K562 (cell line): ENCODE results near the gene KCND1. TPM values are rescaled to one million over a fixed set of nuclear protein-coding genes. Genes with fewer than 3 reads are reported as not detected.

Experiments
- ATAC-seq: fragments of 200-7000 bp; cut with Tn5 transposase; 3 replicates; pipeline ENCODE4 v1.9.1; 2020; ENCODE audit warnings: moderate library complexity
- BruUV-seq: library from RNA; stranded (reverse); fragments of 400-500 nt; replicated peaks from 2 replicates; lab custom pipeline; 2021; lab: Mats Ljungman, UMichigan
- CTCF ChIA-PET: fragments of 300-600 bp; formaldehyde crosslinking; extraction: SDS; loops from one replicate; lab custom pipeline; 2021; ENCODE audit warnings: low intra/inter-chr PET ratio; lab: Yijun Ruan, JAX
- POLR2A ChIA-PET: fragments of 300-600, 350-650 bp; sonication (Branson Sonifier 250); formaldehyde crosslinking; extraction: SDS; loops from one replicate; lab custom pipeline; 2021; ENCODE audit warnings: antibody characterized with exemption, inconsistent platforms; lab: Yijun Ruan, JAX
- DNase-seq, 4 experiments: peaks; one replicate each; pipeline versions ENCODE4 v3.0.0 to v3.0.0-alpha.2; 2011 to 2018; ENCODE audit warnings: low spot score in 3 of 4, mixed read lengths in 3 of 4; ENCODE audit errors: extremely low read depth in 1 of 4
- FAIRE-seq: peaks from 2 replicates; lab custom pipeline; 2011; peaks lifted over from hg19 to GRCh38; lab: Jason Lieb, UNC
- H2AFZ ChIP-seq: 2 replicates; pipeline ENCODE4 v1.6.0; 2011; ENCODE audit warnings: low read depth, low read length, control low read depth, inconsistent platforms
- H3K27ac ChIP-seq: fragments of 200-600 bp; 3 replicates; pipeline ENCODE4 v1.8.0; 2011; ENCODE audit warnings: low read depth, mild to moderate bottlenecking, control low read depth, inconsistent platforms, low read length, moderate library complexity, mixed read lengths; ENCODE audit errors: extremely low read depth
- H3K27me3 ChIP-seq, 2 experiments: fragments of 300-600 bp in 1 of 2; 2 replicates in 1 of 2; 3 replicates in 1 of 2; pipeline versions ENCODE4 v1.6.0 to v1.8.0; 2011; ENCODE audit warnings: inconsistent platforms in 2 of 2, low read length in 2 of 2, mild to moderate bottlenecking in 1 of 2, mixed read lengths in 1 of 2, moderate library complexity in 1 of 2; ENCODE audit not compliant: control insufficient read depth in 2 of 2, insufficient read depth in 2 of 2
- H3K36me3 ChIP-seq: fragments of 300-600 bp; 3 replicates; pipeline ENCODE4 v1.8.0; 2011; ENCODE audit warnings: mild to moderate bottlenecking, low read length, inconsistent platforms; ENCODE audit not compliant: control insufficient read depth, insufficient read depth
- H3K4me1 ChIP-seq, 2 experiments: fragments of 200-600 bp in 1 of 2; replicated peaks in 1 of 2; 2 replicates in 1 of 2; 3 replicates in 1 of 2; pipeline versions ENCODE4 v1.5.1 to v1.8.0; 2011; ENCODE audit warnings: inconsistent platforms in 2 of 2, low read length in 2 of 2, mild to moderate bottlenecking in 1 of 2, mixed read lengths in 1 of 2, moderate library complexity in 1 of 2; ENCODE audit not compliant: control insufficient read depth in 2 of 2, insufficient read depth in 2 of 2
- H3K4me2 ChIP-seq: 2 replicates; pipeline ENCODE4 v1.6.1; 2011; ENCODE audit warnings: low read length, control low read depth, inconsistent platforms, mixed read lengths; ENCODE audit not compliant: insufficient read depth
- H3K4me3 ChIP-seq: fragments of 200-600 bp; sonication (generic), shearing (Covaris generic); 2 replicates; pipeline ENCODE4 v1.5.1; 2016; ENCODE audit warnings: control low read depth, inconsistent platforms
- H3K79me2 ChIP-seq: fragments of 200-600 bp; 3 replicates; pipeline ENCODE4 v1.8.0; 2011; ENCODE audit warnings: low read length, inconsistent platforms; ENCODE audit not compliant: control insufficient read depth, insufficient read depth
- H3K9ac ChIP-seq, 2 experiments: 2 replicates each; pipeline versions ENCODE4 v1.6.0 to v1.6.1; 2011; ENCODE audit warnings: low read depth in 2 of 2, low read length in 2 of 2, control low read depth in 1 of 2, inconsistent platforms in 1 of 2, mild to moderate bottlenecking in 1 of 2, mixed read lengths in 1 of 2; ENCODE audit not compliant: insufficient read depth in 1 of 2
- H3K9me1 ChIP-seq: one replicate; pipeline ENCODE4 v1.6.0; 2011; ENCODE audit warnings: inconsistent platforms, mild to moderate bottlenecking, low read length, moderate library complexity; ENCODE audit not compliant: control insufficient read depth, insufficient read depth
- H3K9me3 ChIP-seq: replicated peaks from 2 replicates; pipeline ENCODE4 v1.5.1; 2011; ENCODE audit warnings: low read depth, low read length, inconsistent platforms; ENCODE audit not compliant: control insufficient read depth, insufficient read depth
- H4K20me1 ChIP-seq: replicated peaks from 2 replicates; pipeline ENCODE4 v1.6.1; 2011; ENCODE audit warnings: low read length, inconsistent platforms, mixed read lengths; ENCODE audit not compliant: control insufficient read depth, insufficient read depth
- CXXC5 ChIP-seq: fragments of 250-450 bp; sonication (Bioruptor Pico); IDR thresholded peaks from 2 replicates; pipeline ENCODE4 v1.8.0; 2022; ENCODE audit warnings: inconsistent platforms, mild to moderate bottlenecking, moderate library complexity
- DACH1 ChIP-seq: fragments of 450-650 bp; IDR thresholded peaks from 2 replicates; pipeline ENCODE4 v1.6.1; 2018; ENCODE audit not compliant: partially characterized antibody
- DNMT1 ChIP-seq: fragments of 450-650 bp; IDR thresholded peaks from 2 replicates; pipeline ENCODE4 v1.6.1; 2016; ENCODE audit warnings: antibody characterized with exemption, mild to moderate bottlenecking
- EGR1 ChIP-seq: fragments of 450-650 bp; conservative IDR thresholded peaks from 2 replicates; pipeline ENCODE4 v1.6.1; 2017; ENCODE audit warnings: mild to moderate bottlenecking
- FOXO4 ChIP-seq: fragments of 450-650 bp; formaldehyde crosslinking; IDR thresholded peaks from 2 replicates; pipeline ENCODE4 v1.4.0; 2020; ENCODE audit warnings: mild to moderate bottlenecking, moderate library complexity
- LCOR ChIP-seq: sonication (generic); formaldehyde crosslinking; IDR thresholded peaks from 2 replicates; pipeline ENCODE4 v1.8.0; 2022; ENCODE audit warnings: mild to moderate bottlenecking, missing genetic modification reagents
- NCOA2 ChIP-seq, 2 experiments: fragments of 450-650 bp; IDR thresholded peaks; 2 replicates each; pipeline ENCODE4 v1.6.1; 2018; ENCODE audit warnings: mild to moderate bottlenecking in 2 of 2, moderate library complexity in 1 of 2; ENCODE audit not compliant: partially characterized antibody in 2 of 2
- PHF21A ChIP-seq: fragments of 450-650 bp; IDR thresholded peaks from 2 replicates; pipeline ENCODE4 v1.6.1; 2017; ENCODE audit warnings: low read depth, borderline replicate concordance
- RBBP5 ChIP-seq: fragments of 200-600 bp; sonication (generic); IDR thresholded peaks from 2 replicates; pipeline ENCODE4 v1.6.1; 2012; ENCODE audit warnings: borderline replicate concordance, mild to moderate bottlenecking, low read length, control low read depth, inconsistent platforms; ENCODE audit not compliant: insufficient read depth, poor library complexity, severe bottlenecking
- RBM34 ChIP-seq: fragments of 200-400 bp; formaldehyde crosslinking; IDR thresholded peaks from 2 replicates; pipeline ENCODE4 v1.6.1; 2018; ENCODE audit warnings: low read length, borderline replicate concordance; ENCODE audit not compliant: insufficient read depth
- ZNF184 ChIP-seq: sonication (generic); formaldehyde crosslinking; IDR thresholded peaks from 2 replicates; pipeline ENCODE4 v1.5.0; 2020; ENCODE audit warnings: missing genetic modification reagents
- ZNF232 ChIP-seq: sonication (generic); formaldehyde crosslinking; IDR thresholded peaks from 2 replicates; pipeline ENCODE4 v1.8.0; 2022; ENCODE audit warnings: mild to moderate bottlenecking, missing genetic modification reagents
- ZNF253 ChIP-seq: fragments of 250-450 bp; sonication (Bioruptor Pico); conservative IDR thresholded peaks from 2 replicates; pipeline ENCODE4 v1.6.1; 2021; ENCODE audit warnings: mild to moderate bottlenecking
- ZNF449 ChIP-seq: fragments of 250-450 bp; sonication (Bioruptor Pico); IDR thresholded peaks from 2 replicates; pipeline ENCODE4 v1.8.0; 2022; ENCODE audit warnings: moderate library complexity, mild to moderate bottlenecking, inconsistent platforms
- WGBS: fragments of 100-300 bp; shearing (Covaris generic); methylation state at CpG from one replicate; pipeline ENCODE4 v1.1.6; 2016; ENCODE audit warnings: low coverage, mixed read lengths; ENCODE audit not compliant: insufficient coverage; ENCODE audit errors: missing lambda C conversion rate; 5-methylcytosine and 5-hydroxymethylcytosine counted together
- in situ Hi-C: fragments of 300-500 bp; cut with MboI; formaldehyde crosslinking; loops from 4 replicates; pipeline ENCODE4 v1.15.0; 2018; ENCODE audit warnings: inconsistent platforms, mixed read lengths
- intact Hi-C: fragments of 100-400 bp; cut with micrococcal nuclease; formaldehyde crosslinking; loops from 2 replicates; pipeline ENCODE4 v1.14.2; 2022
- polyA plus RNA-seq, 8 experiments: library from polyadenylated mRNA; depleted of rRNA in 4 of 8; stranded (reverse) in 5 of 8; unstranded in 3 of 8; fragments of >200 nt; fragmentation: Nextera tagmentation in 2 of 8; fragmentation: Illumina TruSeq in 1 of 8; extraction: Ambion mirVana in 2 of 8; extraction: Trizol in 1 of 8; gene quantifications; 2 replicates each; pipeline versions ENCODE4 v1.2.1 to v1.2.3, GENCODE V29; 2011 to 2014; ENCODE audit warnings: inconsistent platforms in 1 of 8, missing spikeins in 1 of 8
- total RNA-seq, 7 experiments: library from RNA; depleted of rRNA in 6 of 7; stranded (reverse); fragments of >200 nt in 6 of 7; fragmentation: Illumina TruSeq in 2 of 7; extraction: Trizol in 2 of 7; gene quantifications; 2 replicates each; pipeline versions ENCODE4 v1.2.1 to v1.2.3, GENCODE V29; 2011 to 2021; ENCODE audit warnings: low replicate concordance in 1 of 7

KCND1 gene
- total and polyA plus RNA-seq, 9 of the 15 experiments (the other 6 are each of a cell fraction or from before 2014, with no cell fraction given), result 0.06 to 0.83 (median 0.39) TPM; not detected in 1

- H3K9me1 ChIP-seq, result no peaks in the 10 kb centered on the region
- no peak for ATAC-seq
- peaks cover 56% of the 10 kb centered on the region; the same call in 2 of the 3 replicates for H3K36me3 ChIP-seq
- no peak for TF ChIP-seq ZNF232 (CRISPR knock-in tag)
- TF ChIP-seq DNMT1, result no peak
- no peak for TF ChIP-seq DACH1
- TF ChIP-seq LCOR, result no peak
- no peak for TF ChIP-seq FOXO4 (CRISPR knock-in tag)
- TF ChIP-seq RBM34, result no peak
- no peak for TF ChIP-seq EGR1
- no peak for TF ChIP-seq ZNF449
- TF ChIP-seq CXXC5 (CRISPR knock-in tag), result no peak
- no peak for TF ChIP-seq RBBP5
- no peak for TF ChIP-seq PHF21A
- no peak for TF ChIP-seq ZNF253
- no peak for TF ChIP-seq NCOA2 (IDR thresholded peaks at IDR 0.05; ENCODE audit: partially characterized antibody in 2 of 2)
- no peak for TF ChIP-seq ZNF184 (CRISPR knock-in tag)
- TF ChIP-seq, all 486 proteins: peak for 0
- ChIA-PET POLR2A (interaction anchor here (0.6 kb wide), 1 partner anchor 818 kb away, joined by 3 read pairs; no protein-coding TSS in a partner anchor), CTCF (no interaction called here)
- Histone ChIP-seq H3K4me2 (no peak overlapping the region), H4K20me1 (no peaks in the 10 kb centered on the region), H3K79me2 (no peaks in the 10 kb centered on the region), H3K4me1 (peaks cover 5 to 12% of the 10 kb centered on the region in 2 experiments; a peak in 3 of 5 replicates), H3K27ac (no peak overlapping the region), H3K9me3 (no peaks in the 10 kb centered on the region), H3K27me3 (no peaks in the 10 kb centered on the region), H3K9ac (no peak overlapping the region), H2AFZ (no peak overlapping the region), H3K4me3 (no peak overlapping the region)
- FAIRE-seq (no peak), DNase-seq (no peak)
- in situ Hi-C loops (loop anchor here (10.0 kb wide), 1 partner anchor 127 kb away; no protein-coding TSS in a partner anchor), intact Hi-C loops (no loop called here)
- WGBS, result 95% methylated on average over 3 of the region's 5 CpGs
- no TSS peak for BruUV-seq
Observed at GRCh38 chrX:48978226-48978625, 6.6 kb upstream of the KCND1 start.
